ENCODE measurements around the gene TAS2R38. TPM values are rescaled to one million over a fixed set of nuclear protein-coding genes. Genes with fewer than 3 reads are reported as not detected.

TAS2R38 gene
- total RNA-seq = not detected

GRCh38 chr7:141973673-141974072 is at the start of gene TAS2R38:
TAS2R38 (minus strand) TSS chr7:141973773; CDS start chr7:141973689, 84 bp downstream.
- intact Hi-C loops (cut with DNase I; ENCODE audit: low total_unique reads) = no loop called here
- no peak for TF ChIP-seq POLR2A (IDR thresholded peaks at IDR 0.05)
- TF ChIP-seq CTCF (IDR thresholded peaks at IDR 0.05 in 4 of 5, conservative IDR thresholded peaks at IDR 0.05 in 1 of 5) = no peak
- no peaks in the 10 kb centered on the region for H3K4me1 ChIP-seq
- no peaks in the 10 kb centered on the region for H3K27me3 ChIP-seq
- H3K36me3 ChIP-seq = no peaks in the 10 kb centered on the region
- no peak within 1 kb of the TSS for H3K27ac ChIP-seq
- no peaks in the 10 kb centered on the region for H3K9me3 ChIP-seq
- H3K4me3 ChIP-seq = no peak within 1 kb of the TSS
- ATAC-seq (no peak), DNase-seq (no peak)
- in situ Hi-C loops (cut with MboI; ENCODE audit: low sequenced_read_pairs in 4 of 4) = no loop called here

GRCh38 chr7:142018154-142018553 is 44.6 kb upstream of the TAS2R38 start:
- TF ChIP-seq POLR2A (IDR thresholded peaks at IDR 0.05) (no peak), CTCF (IDR thresholded peaks at IDR 0.05 in 4 of 5, conservative IDR thresholded peaks at IDR 0.05 in 1 of 5) (no peak)
- no peak for ATAC-seq

GRCh38 chr7:142017451-142017850 is 43.9 kb upstream of the TAS2R38 start:
- no peak for TF ChIP-seq POLR2A (IDR thresholded peaks at IDR 0.05)
- no peak for TF ChIP-seq CTCF (IDR thresholded peaks at IDR 0.05 in 4 of 5, conservative IDR thresholded peaks at IDR 0.05 in 1 of 5)
- in situ Hi-C loops (cut with MboI; ENCODE audit: low sequenced_read_pairs in 4 of 4) = no loop called here
- no peaks in the 10 kb centered on the region for H3K27me3 ChIP-seq

More at GRCh38 chr7:142018154-142018553, 44.6 kb upstream of the TAS2R38 start:
- Histone ChIP-seq H3K36me3 (no peaks in the 10 kb centered on the region), H3K27ac (no peak overlapping the region), H3K9me3 (no peaks in the 10 kb centered on the region), H3K4me3 (no peak overlapping the region), H3K4me1 (no peaks in the 10 kb centered on the region), H3K27me3 (no peaks in the 10 kb centered on the region)
- in situ Hi-C loops (cut with MboI; ENCODE audit: low sequenced_read_pairs in 4 of 4) = no loop called here
- intact Hi-C loops (cut with DNase I; ENCODE audit: low total_unique reads) = no loop called here
- DNase-seq = no peak

GRCh38 chr7:142012825-142013511 is 39.4 kb upstream of the TAS2R38 start:
- H3K4me1 ChIP-seq = no peaks in the 10 kb centered on the region
- H3K4me3 ChIP-seq = no peak overlapping the region
- intact Hi-C loops (cut with DNase I; ENCODE audit: low total_unique reads) = no loop called here
- in situ Hi-C loops (cut with MboI; ENCODE audit: low sequenced_read_pairs in 4 of 4) = no loop called here
- no peak for DNase-seq
- H3K9me3 ChIP-seq = no peaks in the 10 kb centered on the region
- no peaks in the 10 kb centered on the region for H3K36me3 ChIP-seq
- no peaks in the 10 kb centered on the region for H3K27me3 ChIP-seq
- no peak for TF ChIP-seq POLR2A (IDR thresholded peaks at IDR 0.05)
- TF ChIP-seq CTCF (IDR thresholded peaks at IDR 0.05 in 4 of 5, conservative IDR thresholded peaks at IDR 0.05 in 1 of 5) = no peak
- no peak for ATAC-seq
- H3K27ac ChIP-seq = no peak overlapping the region

More at GRCh38 chr7:142017451-142017850, 43.9 kb upstream of the TAS2R38 start:
- no peaks in the 10 kb centered on the region for H3K36me3 ChIP-seq
- intact Hi-C loops (cut with DNase I; ENCODE audit: low total_unique reads) = no loop called here
- H3K9me3 ChIP-seq = no peaks in the 10 kb centered on the region
- H3K27ac ChIP-seq = no peak overlapping the region
- H3K4me3 ChIP-seq = no peak overlapping the region
- no peak for DNase-seq
- ATAC-seq = no peak
- no peaks in the 10 kb centered on the region for H3K4me1 ChIP-seq

Measured in gastrocnemius medialis (tissue), 4 donors.